HEK293 (cell line): ENCODE data around the gene KRTAP1-5.
A peak's percentile ranks its signal among the peaks of the same experiment; 100 is the strongest.
"Not testable (repeated sequence)": the region's sequence is repeated elsewhere in the genome, so short reads cannot be mapped to it uniquely, and the experiment has no call there.

Source experiments
- CTCF ChIA-PET: fragments of 350-600 bp; formaldehyde crosslinking; extraction: SDS; loops from one replicate; lab custom pipeline; 2021; ENCODE audit warnings: antibody characterized with exemption; lab: Yijun Ruan, JAX
- POLR2A ChIA-PET: fragments of 300-600 bp; formaldehyde crosslinking; extraction: SDS; loops from one replicate; lab custom pipeline; 2020; ENCODE audit warnings: antibody characterized with exemption, inconsistent platforms; lab: Yijun Ruan, JAX
- H3K27ac ChIP-seq: fragments of 200-500 bp; sonication (Bioruptor generic); 2 replicates; pipeline ENCODE4 v1.5.1; 2014; ENCODE audit warnings: low read depth, low read length, control low read depth, inconsistent platforms; ENCODE audit errors: extremely low read depth
- H3K36me3 ChIP-seq, 2 experiments: fragments of 200-500 bp in 1 of 2; sonication (Bioruptor generic) in 1 of 2; 1 replicate in 1 of 2; 2 replicates in 1 of 2; pipeline ENCODE4 v1.5.1; 2014 to 2017; ENCODE audit warnings: inconsistent platforms in 2 of 2, low read length in 2 of 2; ENCODE audit not compliant: control insufficient read depth in 2 of 2, insufficient read depth in 1 of 2
- H3K4me1 ChIP-seq: fragments of 200-500 bp; sonication (Bioruptor generic); 2 replicates; pipeline ENCODE4 v1.5.1; 2014; ENCODE audit warnings: mild to moderate bottlenecking, low read length, inconsistent platforms; ENCODE audit not compliant: control insufficient read depth, insufficient read depth
- H3K4me3 ChIP-seq: 2 replicates; pipeline ENCODE4 v1.5.1; 2011; ENCODE audit warnings: low read depth, mild to moderate bottlenecking, control low read depth, low read length, moderate library complexity
- H3K9me3 ChIP-seq: fragments of 200-500 bp; sonication (Bioruptor generic); 2 replicates; pipeline ENCODE4 v1.5.1; 2014; ENCODE audit warnings: low read depth, low read length, inconsistent platforms; ENCODE audit not compliant: control insufficient read depth, insufficient read depth
- GLIS1 ChIP-seq: fragments of 450-650 bp; formaldehyde crosslinking; IDR thresholded peaks from 2 replicates; pipeline ENCODE4 v1.5.1; 2016; ENCODE audit warnings: missing biosample characterization, missing genetic modification characterization
- KLF8 ChIP-seq: fragments of 450-650 bp; formaldehyde crosslinking; IDR thresholded peaks from 2 replicates; pipeline ENCODE4 v1.5.1; 2016; ENCODE audit warnings: missing biosample characterization, missing genetic modification characterization
- YY2 ChIP-seq: fragments of 450-650 bp; formaldehyde crosslinking; IDR thresholded peaks from 2 replicates; pipeline ENCODE4 v1.5.1; 2016; ENCODE audit warnings: missing biosample characterization, missing genetic modification characterization
- ZBTB1 ChIP-seq: fragments of 450-650 bp; formaldehyde crosslinking; IDR thresholded peaks from 2 replicates; pipeline ENCODE4 v1.5.1; 2016; ENCODE audit warnings: missing biosample characterization, missing genetic modification characterization
- ZBTB8A ChIP-seq: fragments of 450-650 bp; formaldehyde crosslinking; IDR thresholded peaks from 2 replicates; pipeline ENCODE4 v1.5.1; 2016; ENCODE audit warnings: missing biosample characterization, missing genetic modification characterization
- ZIC2 ChIP-seq: fragments of 450-650 bp; formaldehyde crosslinking; IDR thresholded peaks from 2 replicates; pipeline ENCODE4 v1.5.1; 2016; ENCODE audit warnings: missing biosample characterization, missing genetic modification characterization
- ZNF121 ChIP-seq: fragments of 450-650 bp; formaldehyde crosslinking; IDR thresholded peaks from 2 replicates; pipeline ENCODE4 v1.5.1; 2016; ENCODE audit warnings: missing biosample characterization, missing genetic modification characterization
- ZNF292 ChIP-seq: fragments of 450-650 bp; formaldehyde crosslinking; IDR thresholded peaks from 2 replicates; pipeline ENCODE4 v1.5.1; 2016; ENCODE audit warnings: low read depth, missing biosample characterization, missing genetic modification characterization, borderline replicate concordance
- ZNF341 ChIP-seq: fragments of 450-650 bp; formaldehyde crosslinking; IDR thresholded peaks from 2 replicates; pipeline ENCODE4; 2016; ENCODE audit warnings: low read depth, missing biosample characterization, missing genetic modification characterization
- ZNF423 ChIP-seq: fragments of 450-650 bp; formaldehyde crosslinking; IDR thresholded peaks from 2 replicates; pipeline ENCODE4 v1.5.1; 2016; ENCODE audit warnings: missing biosample characterization, missing genetic modification characterization
- ZNF514 ChIP-seq: fragments of 450-650 bp; formaldehyde crosslinking; IDR thresholded peaks from 2 replicates; pipeline ENCODE4 v1.5.1; 2016; ENCODE audit warnings: missing biosample characterization, missing genetic modification characterization
- ZNF555 ChIP-seq: fragments of 450-650 bp; formaldehyde crosslinking; conservative IDR thresholded peaks from 2 replicates; pipeline ENCODE4 v1.5.1; 2017; ENCODE audit warnings: missing biosample characterization, mild to moderate bottlenecking, missing genetic modification characterization, inconsistent platforms
- ZNF560 ChIP-seq: fragments of 450-650 bp; formaldehyde crosslinking; IDR thresholded peaks from 2 replicates; pipeline ENCODE4 v1.5.1; 2017; ENCODE audit warnings: missing biosample characterization, missing genetic modification characterization, borderline replicate concordance
- ZNF621 ChIP-seq: fragments of 450-650 bp; formaldehyde crosslinking; IDR thresholded peaks from 2 replicates; pipeline ENCODE4 v1.5.1; 2017; ENCODE audit warnings: missing biosample characterization, missing genetic modification characterization
- ZNF776 ChIP-seq: fragments of 450-650 bp; formaldehyde crosslinking; IDR thresholded peaks from 2 replicates; pipeline ENCODE4 v1.5.0; 2017; ENCODE audit warnings: missing biosample characterization, missing genetic modification characterization, borderline replicate concordance
- ZNF837 ChIP-seq: fragments of 450-650 bp; formaldehyde crosslinking; IDR thresholded peaks from 2 replicates; pipeline ENCODE4 v1.5.1; 2016; ENCODE audit warnings: missing biosample characterization, missing genetic modification characterization
- TF ChIP-seq, protein P1 (sequence below): fragments of 450-650 bp; formaldehyde crosslinking; IDR thresholded peaks from 2 replicates; pipeline ENCODE4 v1.5.1; 2017; ENCODE audit warnings: missing biosample characterization, missing genetic modification characterization
- TF ChIP-seq, protein P2 (sequence below): fragments of 450-650 bp; formaldehyde crosslinking; IDR thresholded peaks from 2 replicates; pipeline ENCODE4 v1.5.1; 2016; ENCODE audit warnings: missing biosample characterization, missing genetic modification characterization

KRTAP1-5 gene

DNA sequence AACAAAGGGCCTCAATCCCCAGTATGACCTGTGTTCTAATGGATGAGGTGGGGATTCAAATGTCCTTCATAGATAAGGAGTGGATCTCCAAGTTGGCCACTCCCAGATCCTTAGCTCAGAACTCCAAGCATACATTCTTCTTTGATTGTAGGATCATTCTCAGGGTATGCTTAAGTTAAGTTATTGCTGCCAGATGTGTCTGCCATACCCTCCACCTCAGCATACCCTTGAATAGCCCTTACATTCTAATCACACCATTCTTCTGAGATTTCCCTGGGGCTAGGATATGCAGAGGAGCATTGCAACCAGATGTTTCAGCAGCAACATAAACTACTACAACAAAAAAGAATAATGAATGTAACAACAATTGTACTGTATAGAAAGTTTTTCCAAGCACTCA, 40.3 kb upstream of the KRTAP1-5 start (continued):
- TF ChIP-seq GLIS1, result no peak

DNA sequence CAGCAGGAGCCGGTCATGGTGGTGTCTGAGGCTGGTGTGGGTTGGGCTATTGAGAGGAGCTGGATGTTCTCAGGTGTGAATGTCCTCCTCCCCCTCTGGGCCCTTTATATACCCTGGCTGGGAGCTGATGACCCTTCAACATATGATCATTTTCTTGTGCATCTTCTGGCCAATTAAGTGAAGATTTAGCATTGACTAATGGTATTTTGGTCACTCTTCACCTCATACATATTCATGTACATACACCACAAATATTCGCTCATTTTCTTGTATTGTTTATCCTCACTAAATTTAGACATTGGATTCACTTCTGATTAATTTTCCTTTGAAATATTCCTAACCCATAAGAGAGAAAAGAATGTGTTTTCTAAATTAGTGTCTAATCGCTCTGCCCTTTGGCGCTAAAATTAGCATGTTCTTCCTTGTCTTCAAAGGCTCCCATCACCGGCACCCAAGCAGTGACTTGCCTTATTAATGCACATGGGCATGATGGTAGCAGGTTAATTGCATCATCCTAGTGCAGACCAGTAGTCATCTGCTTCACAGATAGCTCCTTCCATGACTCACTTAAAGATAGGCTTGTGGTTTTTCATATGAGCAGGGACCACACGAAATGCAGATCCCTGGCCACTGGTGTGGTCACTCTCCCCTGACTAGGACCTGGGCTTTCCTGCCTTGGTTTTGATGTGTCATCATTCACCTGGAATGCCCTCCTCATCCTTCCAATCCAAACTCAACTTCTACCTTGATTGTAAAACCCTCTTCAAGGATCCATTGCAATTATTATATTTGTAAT, 39.0 kb upstream of the KRTAP1-5 start, which contains the start of gene KRTAP2-4:
Gene KRTAP2-4 (minus strand): TSS at position 51 of the 796 bp plus-strand sequence. CDS start 34 bp downstream, at position 17.
- Histone ChIP-seq H3K27ac (no peak within 1 kb of the TSS), H3K4me3 (no peak within 1 kb of the TSS), H3K9me3 (no peaks in the 10 kb centered on the region), H3K36me3 (no peaks in the 10 kb centered on the region), H3K4me1 (no peaks in the 10 kb centered on the region)
- ChIA-PET CTCF (no interaction called here), POLR2A (no interaction called here)
- TF ChIP-seq ZNF837 (tag by site-specific recombination) (no peak), YY2 (tag by site-specific recombination) (no peak), ZNF423 (tag by site-specific recombination) (no peak), ZNF560 (tag by site-specific recombination) (no peak), ZNF341 (tag by site-specific recombination) (no peak), ZNF621 (tag by site-specific recombination) (no peak), ZBTB1 (no peak), ZNF292 (tag by site-specific recombination) (no peak), KLF8 (tag by site-specific recombination) (no peak)
- TF ChIP-seq, protein P1, sequence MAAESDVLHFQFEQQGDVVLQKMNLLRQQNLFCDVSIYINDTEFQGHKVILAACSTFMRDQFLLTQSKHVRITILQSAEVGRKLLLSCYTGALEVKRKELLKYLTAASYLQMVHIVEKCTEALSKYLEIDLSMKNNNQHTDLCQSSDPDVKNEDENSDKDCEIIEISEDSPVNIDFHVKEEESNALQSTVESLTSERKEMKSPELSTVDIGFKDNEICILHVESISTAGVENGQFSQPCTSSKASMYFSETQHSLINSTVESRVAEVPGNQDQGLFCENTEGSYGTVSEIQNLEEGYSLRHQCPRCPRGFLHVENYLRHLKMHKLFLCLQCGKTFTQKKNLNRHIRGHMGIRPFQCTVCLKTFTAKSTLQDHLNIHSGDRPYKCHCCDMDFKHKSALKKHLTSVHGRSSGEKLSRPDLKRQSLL (tag by site-specific recombination), result no peak
- TF ChIP-seq, protein P2, sequence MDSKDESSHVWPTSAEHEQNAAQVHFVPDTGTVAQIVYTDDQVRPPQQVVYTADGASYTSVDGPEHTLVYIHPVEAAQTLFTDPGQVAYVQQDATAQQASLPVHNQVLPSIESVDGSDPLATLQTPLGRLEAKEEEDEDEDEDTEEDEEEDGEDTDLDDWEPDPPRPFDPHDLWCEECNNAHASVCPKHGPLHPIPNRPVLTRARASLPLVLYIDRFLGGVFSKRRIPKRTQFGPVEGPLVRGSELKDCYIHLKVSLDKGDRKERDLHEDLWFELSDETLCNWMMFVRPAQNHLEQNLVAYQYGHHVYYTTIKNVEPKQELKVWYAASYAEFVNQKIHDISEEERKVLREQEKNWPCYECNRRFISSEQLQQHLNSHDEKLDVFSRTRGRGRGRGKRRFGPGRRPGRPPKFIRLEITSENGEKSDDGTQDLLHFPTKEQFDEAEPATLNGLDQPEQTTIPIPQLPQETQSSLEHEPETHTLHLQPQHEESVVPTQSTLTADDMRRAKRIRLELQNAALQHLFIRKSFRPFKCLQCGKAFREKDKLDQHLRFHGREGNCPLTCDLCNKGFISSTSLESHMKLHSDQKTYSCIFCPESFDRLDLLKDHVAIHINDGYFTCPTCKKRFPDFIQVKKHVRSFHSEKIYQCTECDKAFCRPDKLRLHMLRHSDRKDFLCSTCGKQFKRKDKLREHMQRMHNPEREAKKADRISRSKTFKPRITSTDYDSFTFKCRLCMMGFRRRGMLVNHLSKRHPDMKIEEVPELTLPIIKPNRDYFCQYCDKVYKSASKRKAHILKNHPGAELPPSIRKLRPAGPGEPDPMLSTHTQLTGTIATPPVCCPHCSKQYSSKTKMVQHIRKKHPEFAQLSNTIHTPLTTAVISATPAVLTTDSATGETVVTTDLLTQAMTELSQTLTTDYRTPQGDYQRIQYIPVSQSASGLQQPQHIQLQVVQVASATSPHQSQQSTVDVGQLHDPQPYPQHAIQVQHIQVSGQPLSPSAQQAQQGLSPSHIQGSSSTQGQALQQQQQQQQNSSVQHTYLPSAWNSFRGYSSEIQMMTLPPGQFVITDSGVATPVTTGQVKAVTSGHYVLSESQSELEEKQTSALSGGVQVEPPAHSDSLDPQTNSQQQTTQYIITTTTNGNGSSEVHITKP (tag by site-specific recombination), result no peak

DNA sequence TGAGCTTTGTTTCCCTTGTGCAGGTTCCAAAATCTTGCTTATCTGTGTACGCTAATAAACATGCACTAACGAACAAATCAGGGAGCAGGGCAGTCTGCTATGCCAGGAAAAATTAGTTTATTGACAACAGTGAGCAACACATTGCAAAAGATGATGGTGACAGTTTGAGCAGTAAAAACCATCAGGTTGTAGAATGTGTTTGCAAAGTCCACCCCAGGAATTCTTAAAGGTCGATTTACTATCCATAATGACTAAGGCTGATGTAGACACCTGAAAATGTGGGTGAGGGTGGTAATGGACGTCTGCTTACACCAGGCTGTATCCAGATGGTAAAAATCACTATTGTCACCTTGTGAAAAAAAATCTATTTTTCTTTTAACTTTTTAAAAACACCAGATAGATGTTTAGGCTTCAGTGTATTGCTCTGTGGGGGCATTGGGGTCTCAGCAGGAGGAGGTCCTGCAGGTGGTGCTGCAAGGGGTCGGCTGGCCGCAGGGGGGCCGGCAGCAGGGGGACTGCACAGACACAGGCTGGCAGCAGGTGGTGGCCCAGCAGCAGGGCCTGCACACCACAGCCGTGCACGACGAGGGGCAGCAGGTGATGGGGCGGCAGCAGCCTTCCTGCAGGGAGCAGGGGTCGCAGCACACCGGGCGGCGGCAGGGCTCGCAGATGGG, 38.1 kb upstream of the KRTAP1-5 start:
- H3K4me1 ChIP-seq, H3K9me3 ChIP-seq, POLR2A ChIA-PET, H3K27ac ChIP-seq, H3K4me3 ChIP-seq, H3K36me3 ChIP-seq: not testable (repeated sequence)
- peak; percentile 55 for TF ChIP-seq ZIC2 (tag by site-specific recombination)
- CTCF ChIA-PET, result interaction anchor here (1.5 kb wide), 1 partner anchor 601 kb away, joined by 4 read pairs; no protein-coding TSS in a partner anchor

DNA sequence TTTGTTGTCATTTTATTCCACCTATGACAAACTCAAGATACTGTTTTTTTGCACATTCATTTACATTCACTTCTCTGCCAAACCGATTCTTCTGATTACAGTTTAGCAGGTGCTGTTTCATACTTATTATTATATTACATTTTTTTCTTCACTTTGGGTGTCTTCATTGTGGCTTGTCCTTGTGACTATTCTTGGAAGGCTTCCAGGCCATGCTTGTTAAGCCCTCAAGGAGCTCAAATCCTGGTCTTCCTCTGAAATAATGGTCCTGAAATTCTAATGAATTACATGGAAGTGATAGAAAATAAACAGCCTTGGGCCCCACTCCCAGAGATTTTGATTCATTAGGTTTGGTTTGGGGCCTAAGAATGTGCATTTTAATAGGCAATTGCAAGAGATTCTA, 37.3 kb upstream of the KRTAP1-5 start:
- POLR2A ChIA-PET, result no interaction called here
- no peak overlapping the region for H3K4me3 ChIP-seq
- H3K4me1 ChIP-seq, result no peaks in the 10 kb centered on the region
- TF ChIP-seq ZBTB8A (tag by site-specific recombination) (no peak), ZNF555 (no peak), ZNF776 (tag by site-specific recombination) (no peak), ZNF514 (tag by site-specific recombination) (no peak), ZNF121 (tag by site-specific recombination) (no peak)
- TF ChIP-seq, all 188 proteins: peak for 0
- Histone ChIP-seq H3K36me3 (no peaks in the 10 kb centered on the region), H3K9me3 (no peaks in the 10 kb centered on the region), H3K27ac (no peak overlapping the region)
- CTCF ChIA-PET, result interaction anchor here (1.5 kb wide), 1 partner anchor 601 kb away, joined by 4 read pairs; no protein-coding TSS in a partner anchor
